Lung (tissue), 12 donors: ENCODE measurements around the gene BLVRA. TPM values are rescaled to one million over a fixed set of nuclear protein-coding genes. Genes with fewer than 3 reads are reported as not detected.

Experiments
- ATAC-seq: fragments of 200-7000 bp; cut with Tn5 transposase; one replicate; pipeline ENCODE4 v1.9.1; 2020; ENCODE audit warnings: moderate number of reproducible peaks; ENCODE audit not compliant: insufficient read depth, low FRiP score
- DNase-seq, 3 donors: peaks; one replicate each; pipeline ENCODE4 v3.0.0-alpha.2; 2013 to 2017
- H3K27ac ChIP-seq, 2 donors: one replicate each; pipeline ENCODE4 v1.5.1; 2013; ENCODE audit warnings: mild to moderate bottlenecking in 2 of 2, moderate library complexity in 2 of 2, control low read depth in 1 of 2, inconsistent platforms in 1 of 2, low read depth in 1 of 2, low read length in 1 of 2
- H3K27me3 ChIP-seq, 3 donors: one replicate each; pipeline ENCODE4 v1.5.1; 2013; ENCODE audit warnings: low read length in 2 of 3; ENCODE audit not compliant: control insufficient read depth in 3 of 3, insufficient read depth in 3 of 3
- H3K36me3 ChIP-seq, 4 donors: one replicate each; pipeline ENCODE4 v1.5.1; 2013; ENCODE audit warnings: low read length in 4 of 4, mild to moderate bottlenecking in 1 of 4, moderate library complexity in 1 of 4; ENCODE audit not compliant: control insufficient read depth in 4 of 4, insufficient read depth in 4 of 4
- H3K4me1 ChIP-seq, 5 donors: one replicate each; pipeline ENCODE4 v1.5.1; 2013; ENCODE audit warnings: low read length in 5 of 5, mild to moderate bottlenecking in 2 of 5, moderate library complexity in 1 of 5; ENCODE audit not compliant: control insufficient read depth in 5 of 5, insufficient read depth in 5 of 5
- H3K4me3 ChIP-seq: one replicate; pipeline ENCODE4 v1.5.1; 2013; ENCODE audit warnings: mild to moderate bottlenecking, control low read depth, moderate library complexity
- H3K9ac ChIP-seq, 2 donors: one replicate each; pipeline ENCODE4 v1.5.1; 2013; ENCODE audit warnings: low read length in 2 of 2, control low read depth in 1 of 2; ENCODE audit not compliant: insufficient read depth in 1 of 2
- H3K9me3 ChIP-seq, 4 donors: one replicate each; pipeline ENCODE4 v1.5.1; 2013; ENCODE audit warnings: low read length in 3 of 4, mild to moderate bottlenecking in 1 of 4, moderate library complexity in 1 of 4; ENCODE audit not compliant: control insufficient read depth in 4 of 4, insufficient read depth in 3 of 4
- WGBS, 2 donors: extraction: QIAGEN DNeasy Blood & Tissue Kit; methylation state at CpG; one replicate each; pipeline ENCODE4 v1.1.7; 2013; 5-methylcytosine and 5-hydroxymethylcytosine counted together
- polyA plus RNA-seq, 2 donors: library from polyadenylated mRNA; stranded (reverse); fragments of 200-250 nt; gene quantifications; one replicate each; pipeline ENCODE4 v1.2.1, GENCODE V29; 2013
- total RNA-seq, 2 donors: library from RNA; depleted of rRNA in 1 of 2; stranded (reverse); fragments of >200 nt in 1 of 2; gene quantifications; one replicate each; pipeline ENCODE4 v1.2.1, GENCODE V29; 2014 to 2021
- TF ChIP-seq, protein P1 (sequence below): IDR thresholded peaks from 2 replicates; pipeline ENCODE4 v1.5.1; 2012; ENCODE audit warnings: mild to moderate bottlenecking; ENCODE audit errors: control extremely low read depth, extremely low read depth
- donor health status: control.
- donor health status: control.
- donor health status: Bipolar disorder and iron deficiency.
- donor health status: healthy.
- donor health status: DM: yes; HTN: yes; CAD: no.

The BLVRA gene
- total and polyA plus RNA-seq, 4 donors, result 25.9 to 143 (median 97.1) TPM

DNA sequence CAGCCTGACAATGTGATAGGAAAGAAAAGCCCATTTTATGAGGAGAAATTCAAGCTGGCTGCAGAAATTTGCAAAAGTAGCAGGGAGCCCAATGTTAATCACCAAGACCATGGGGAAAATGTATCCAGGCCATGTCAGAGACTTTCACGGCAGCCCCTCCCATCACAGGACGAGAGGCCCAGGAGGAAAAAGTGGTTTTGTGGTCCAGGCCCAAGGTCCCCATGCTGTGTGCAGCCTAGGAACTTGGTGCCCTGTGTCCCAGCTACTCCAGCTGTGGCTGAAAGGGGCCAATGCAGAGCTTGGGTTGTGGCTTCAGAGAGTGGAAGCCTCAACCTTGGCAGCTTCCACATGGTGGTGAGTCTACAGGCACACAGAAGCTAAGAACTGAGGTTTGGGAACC lies 41.9 kb upstream of the BLVRA start:
- WGBS, 2 donors, result 74 to 77% methylated on average over 2 of the region's 2 CpGs
- H3K4me3 ChIP-seq, result no peak overlapping the region
- H3K9me3 ChIP-seq, result no peaks in the 10 kb centered on the region
- no peak for ATAC-seq
- no peak overlapping the region for H3K9ac ChIP-seq
- no peak overlapping the region for H3K27ac ChIP-seq
- H3K4me1 ChIP-seq, result peaks cover 0 to 3% (median 0%) of the 10 kb centered on the region in 5 donors
- peaks cover 0 to 2% (median 0%) of the 10 kb centered on the region in 4 donors for H3K36me3 ChIP-seq
- no peak for DNase-seq
- TF ChIP-seq, protein P1, sequence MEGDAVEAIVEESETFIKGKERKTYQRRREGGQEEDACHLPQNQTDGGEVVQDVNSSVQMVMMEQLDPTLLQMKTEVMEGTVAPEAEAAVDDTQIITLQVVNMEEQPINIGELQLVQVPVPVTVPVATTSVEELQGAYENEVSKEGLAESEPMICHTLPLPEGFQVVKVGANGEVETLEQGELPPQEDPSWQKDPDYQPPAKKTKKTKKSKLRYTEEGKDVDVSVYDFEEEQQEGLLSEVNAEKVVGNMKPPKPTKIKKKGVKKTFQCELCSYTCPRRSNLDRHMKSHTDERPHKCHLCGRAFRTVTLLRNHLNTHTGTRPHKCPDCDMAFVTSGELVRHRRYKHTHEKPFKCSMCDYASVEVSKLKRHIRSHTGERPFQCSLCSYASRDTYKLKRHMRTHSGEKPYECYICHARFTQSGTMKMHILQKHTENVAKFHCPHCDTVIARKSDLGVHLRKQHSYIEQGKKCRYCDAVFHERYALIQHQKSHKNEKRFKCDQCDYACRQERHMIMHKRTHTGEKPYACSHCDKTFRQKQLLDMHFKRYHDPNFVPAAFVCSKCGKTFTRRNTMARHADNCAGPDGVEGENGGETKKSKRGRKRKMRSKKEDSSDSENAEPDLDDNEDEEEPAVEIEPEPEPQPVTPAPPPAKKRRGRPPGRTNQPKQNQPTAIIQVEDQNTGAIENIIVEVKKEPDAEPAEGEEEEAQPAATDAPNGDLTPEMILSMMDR, result no peak
- no peaks in the 10 kb centered on the region for H3K27me3 ChIP-seq

- 45 to 49% methylated on average over 2 of the region's 2 CpGs for WGBS, 2 donors
- peaks cover 0 to 11% (median 0%) of the 10 kb centered on the region in 5 donors for H3K4me1 ChIP-seq
- no peak overlapping the region for H3K9ac ChIP-seq
- H3K36me3 ChIP-seq, result peaks cover 0 to 2% (median 0%) of the 10 kb centered on the region in 4 donors
- no peak overlapping the region for H3K4me3 ChIP-seq
- no peaks in the 10 kb centered on the region for H3K9me3 ChIP-seq
- no peak for ATAC-seq
- TF ChIP-seq, protein P1, result peak; percentile 49
- no peaks in the 10 kb centered on the region for H3K27me3 ChIP-seq
- H3K27ac ChIP-seq, result no peak overlapping the region
- peak in 2 of 3 donors; percentile 79 to 81 for DNase-seq
Observed at GRCh38 chr7:43721193-43721806, 37.2 kb upstream of the BLVRA start.

DNA sequence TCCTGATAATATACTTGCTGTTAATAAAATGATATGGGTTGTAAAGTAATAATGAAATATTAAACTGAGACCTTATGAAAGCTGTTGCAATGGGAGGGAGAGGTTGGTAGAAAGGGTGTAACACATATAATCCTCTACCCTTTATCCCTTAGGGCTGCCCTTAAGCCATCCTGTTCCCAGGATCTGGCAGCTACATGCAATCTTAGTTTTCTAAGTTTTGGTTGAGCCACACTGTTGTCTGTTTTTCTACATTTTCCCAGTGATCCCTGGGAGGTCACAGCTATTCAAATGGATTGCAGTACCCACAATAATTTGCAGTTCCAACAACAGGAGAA lies 35.5 kb upstream of the BLVRA start:
- TF ChIP-seq, protein P1, result no peak
- H3K27ac ChIP-seq, result no peak overlapping the region
- no peak overlapping the region for H3K4me3 ChIP-seq
- H3K36me3 ChIP-seq, result peaks cover 0 to 2% (median 0%) of the 10 kb centered on the region in 4 donors
- H3K9ac ChIP-seq, result no peak overlapping the region
- no peak for ATAC-seq
- DNase-seq, result no peak
- H3K27me3 ChIP-seq, result no peaks in the 10 kb centered on the region
- H3K9me3 ChIP-seq, result no peaks in the 10 kb centered on the region
- peaks cover 0 to 11% (median 2%) of the 10 kb centered on the region in 5 donors for H3K4me1 ChIP-seq

DNA sequence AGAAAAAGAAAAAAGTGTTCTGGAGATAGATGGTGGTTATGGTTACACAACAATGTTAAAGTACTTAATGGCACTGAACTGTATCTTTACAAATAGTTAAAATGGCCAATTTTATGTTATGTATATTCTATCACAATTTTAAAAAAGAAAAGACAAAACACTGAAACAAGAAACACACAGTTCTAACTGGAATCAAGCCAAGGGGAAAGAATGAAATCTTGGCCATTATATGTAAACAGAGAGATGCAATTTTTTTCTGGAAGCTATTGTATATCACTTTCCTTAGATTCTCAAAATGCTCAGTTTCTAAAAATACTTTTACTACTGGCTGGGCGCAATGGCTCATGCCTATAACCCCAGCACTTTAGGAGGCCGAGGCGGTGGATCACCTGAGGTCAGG lies 33.2 kb upstream of the BLVRA start:
- no peaks in the 10 kb centered on the region for H3K27me3 ChIP-seq
- DNase-seq, result peak in 2 of 3 donors; percentile 78 to 87
- no peaks in the 10 kb centered on the region for H3K9me3 ChIP-seq
- H3K4me3 ChIP-seq, result no peak overlapping the region
- 84 to 86% methylated on average over 3 of the region's 3 CpGs for WGBS, 2 donors
- H3K27ac ChIP-seq, result no peak overlapping the region
- H3K4me1 ChIP-seq, result peaks cover 0 to 25% (median 6%) of the 10 kb centered on the region in 5 donors
- no peak overlapping the region for H3K9ac ChIP-seq
- TF ChIP-seq, protein P1, result no peak
- no peak for ATAC-seq
- peaks cover 0 to 5% (median under 1%) of the 10 kb centered on the region in 4 donors for H3K36me3 ChIP-seq
